H9 (cell line): Measurements from ENCODE around the gene TMCC2. TPM values are rescaled to one million over a fixed set of nuclear protein-coding genes. Genes with fewer than 3 reads are reported as not detected.
A peak's percentile ranks its signal among the peaks of the same experiment; 100 is the strongest.

Experiments used
- DNase-seq: peaks from one replicate; pipeline ENCODE4 v3.0.0-alpha.2; 2017
- H2AFZ ChIP-seq: one replicate; pipeline ENCODE4 v1.6.1; 2013; ENCODE audit warnings: mild to moderate bottlenecking, low read length, control low read depth, moderate library complexity
- H2AK5ac ChIP-seq: 2 replicates; pipeline ENCODE4 v1.6.1; 2013; ENCODE audit warnings: low read length, control low read depth, mixed read lengths; ENCODE audit not compliant: insufficient read length
- H2BK120ac ChIP-seq: one replicate; pipeline ENCODE4 v1.6.1; 2013; ENCODE audit warnings: low read depth, mild to moderate bottlenecking, low read length, control low read depth, inconsistent platforms; ENCODE audit not compliant: poor library complexity, severe bottlenecking
- H2BK12ac ChIP-seq: 2 replicates; pipeline ENCODE4 v1.6.1; 2013; ENCODE audit warnings: low read length, control low read depth, mixed read lengths, low read depth; ENCODE audit not compliant: insufficient read length
- H2BK15ac ChIP-seq: 2 replicates; pipeline ENCODE4 v1.6.1; 2013; ENCODE audit warnings: low read depth, low read length, control low read depth
- H2BK20ac ChIP-seq: one replicate; pipeline ENCODE4 v1.6.1; 2013; ENCODE audit warnings: low read depth, mild to moderate bottlenecking, low read length, control low read depth, inconsistent platforms; ENCODE audit not compliant: poor library complexity, severe bottlenecking
- H2BK5ac ChIP-seq: 2 replicates; pipeline ENCODE4 v1.6.1; 2013; ENCODE audit warnings: low read length, control low read depth, mixed read lengths; ENCODE audit not compliant: insufficient read length
- H3K14ac ChIP-seq: 2 replicates; pipeline ENCODE4 v1.6.1; 2013; ENCODE audit warnings: low read length, control low read depth; ENCODE audit not compliant: insufficient read depth
- H3K18ac ChIP-seq: 2 replicates; pipeline ENCODE4 v1.6.1; 2013; ENCODE audit warnings: low read depth, mild to moderate bottlenecking, mixed read lengths, low read length, control low read depth; ENCODE audit not compliant: insufficient read length
- H3K23ac ChIP-seq: 2 replicates; pipeline ENCODE4 v1.6.1; 2013; ENCODE audit warnings: low read length, control low read depth, mixed read lengths, low read depth; ENCODE audit not compliant: insufficient read length
- H3K23me2 ChIP-seq: 2 replicates; pipeline ENCODE4 v1.6.1; 2013; ENCODE audit warnings: low read depth, mild to moderate bottlenecking, mixed read lengths, low read length, control low read depth; ENCODE audit not compliant: insufficient read length, poor library complexity, severe bottlenecking
- H3K27ac ChIP-seq: 2 replicates; pipeline ENCODE4 v1.5.1; 2013; ENCODE audit warnings: low read length, control low read depth, mixed read lengths, low read depth; ENCODE audit not compliant: insufficient read length
- H3K27me3 ChIP-seq: 2 replicates; pipeline ENCODE4 v1.6.1; 2013; ENCODE audit warnings: low read length, control low read depth, inconsistent platforms; ENCODE audit not compliant: insufficient read depth
- H3K4ac ChIP-seq: 2 replicates; pipeline ENCODE4 v1.6.1; 2013; ENCODE audit warnings: low read depth, mild to moderate bottlenecking, control low read depth, inconsistent platforms, low read length, moderate library complexity
- H3K4me1 ChIP-seq: 2 replicates; pipeline ENCODE4 v1.6.1; 2013; ENCODE audit warnings: low read length, control low read depth, inconsistent platforms; ENCODE audit not compliant: insufficient read depth
- H3K4me2 ChIP-seq: 2 replicates; pipeline ENCODE4 v1.6.1; 2013; ENCODE audit warnings: low read length, control low read depth, mixed read lengths; ENCODE audit not compliant: insufficient read length, insufficient read depth
- H3K56ac ChIP-seq: 2 replicates; pipeline ENCODE4 v1.6.1; 2013; ENCODE audit warnings: low read depth, mild to moderate bottlenecking, mixed read lengths, low read length, control low read depth; ENCODE audit not compliant: insufficient read length
- H3K79me1 ChIP-seq: 2 replicates; pipeline ENCODE4 v1.6.1; 2013; ENCODE audit warnings: low read depth, mild to moderate bottlenecking, moderate library complexity, low read length, control low read depth, inconsistent platforms; ENCODE audit not compliant: insufficient read depth, poor library complexity, severe bottlenecking
- H3K79me2 ChIP-seq: 2 replicates; pipeline ENCODE4 v1.6.1; 2013; ENCODE audit warnings: low read length, control low read depth, inconsistent platforms; ENCODE audit not compliant: insufficient read depth
- H3K9ac ChIP-seq: 2 replicates; pipeline ENCODE4 v1.6.1; 2013; ENCODE audit warnings: low read length, control low read depth, mixed read lengths; ENCODE audit not compliant: insufficient read length; ENCODE audit errors: extremely low read depth
- H3K9me3 ChIP-seq: one replicate; pipeline ENCODE4 v1.6.1; 2013; ENCODE audit warnings: low read depth, low read length, inconsistent platforms; ENCODE audit not compliant: control insufficient read depth
- H3T11ph ChIP-seq: one replicate; pipeline ENCODE4 v1.6.1; 2013; ENCODE audit warnings: mild to moderate bottlenecking, low read length, control low read depth, inconsistent platforms
- H4K20me1 ChIP-seq: one replicate; pipeline ENCODE4 v1.6.1; 2013; ENCODE audit not compliant: control insufficient read depth, insufficient read length, insufficient read depth
- H4K5ac ChIP-seq: 2 replicates; pipeline ENCODE4 v1.6.1; 2013; ENCODE audit warnings: low read depth, mild to moderate bottlenecking, mixed read lengths, low read length, control low read depth; ENCODE audit not compliant: insufficient read length
- H4K8ac ChIP-seq: replicated peaks from 2 replicates; pipeline ENCODE4 v1.6.1; 2013; ENCODE audit warnings: low read length, control low read depth, mixed read lengths, low read depth; ENCODE audit not compliant: insufficient read length
- H4K91ac ChIP-seq: 2 replicates; pipeline ENCODE4 v1.6.1; 2013; ENCODE audit warnings: low read depth, mild to moderate bottlenecking, moderate library complexity, mixed read lengths, low read length, control low read depth; ENCODE audit not compliant: insufficient read length
- H3K27ac Mint-ChIP-seq, 3 experiments: 2 replicates in 2 of 3; 3 replicates in 1 of 3; pipeline ENCODE4 v1.8.0; 2020 to 2021; ENCODE audit warnings: mixed read lengths in 3 of 3, mild to moderate bottlenecking in 1 of 3, moderate library complexity in 1 of 3
- H3K27me3 Mint-ChIP-seq: 2 replicates; pipeline ENCODE4 v1.8.0; 2021; ENCODE audit warnings: low read depth, mild to moderate bottlenecking, moderate library complexity, mixed read lengths
- H3K36me3 Mint-ChIP-seq, 3 experiments: 2 replicates in 2 of 3; 3 replicates in 1 of 3; pipeline ENCODE4 v1.8.0; 2020 to 2021; ENCODE audit warnings: low read depth in 3 of 3, mixed read lengths in 3 of 3; ENCODE audit not compliant: insufficient read depth in 1 of 3
- H3K4me1 Mint-ChIP-seq, 2 experiments: 2 replicates each; pipeline ENCODE4 v1.8.0; 2020; ENCODE audit warnings: mixed read lengths in 2 of 2
- H3K4me3 Mint-ChIP-seq, 2 experiments: 2 replicates in 1 of 2; 3 replicates in 1 of 2; pipeline ENCODE4 v1.8.0; 2020 to 2021; ENCODE audit warnings: mild to moderate bottlenecking in 2 of 2, mixed read lengths in 2 of 2, moderate library complexity in 1 of 2
- H3K9me3 Mint-ChIP-seq, 2 experiments: 2 replicates in 1 of 2; 3 replicates in 1 of 2; pipeline ENCODE4 v1.8.0; 2020; ENCODE audit warnings: mild to moderate bottlenecking in 2 of 2, mixed read lengths in 2 of 2, moderate library complexity in 1 of 2
- WGBS: extraction: QIAGEN DNeasy Blood & Tissue Kit; methylation state at CpG from one replicate; pipeline ENCODE4 v1.1.7; 2013; ENCODE audit warnings: missing lambda C conversion rate, low lambda C conversion rate, mixed read lengths; ENCODE audit not compliant: insufficient read length; ENCODE audit errors: extremely low coverage; 5-methylcytosine and 5-hydroxymethylcytosine counted together
- total RNA-seq: library from RNA; stranded (reverse); gene quantifications from 2 replicates; pipeline ENCODE4 v1.2.1, GENCODE V29; 2021
- TF ChIP-seq, protein P1 (sequence below): fragments of 200-600 bp; sonication (generic); conservative IDR thresholded peaks from 3 replicates; pipeline ENCODE4 v1.8.0; 2021; ENCODE audit warnings: antibody characterized with exemption, mild to moderate bottlenecking

The TMCC2 gene
- total RNA-seq, 1 experiment from 2014 or later, result 11.7 TPM

DNA sequence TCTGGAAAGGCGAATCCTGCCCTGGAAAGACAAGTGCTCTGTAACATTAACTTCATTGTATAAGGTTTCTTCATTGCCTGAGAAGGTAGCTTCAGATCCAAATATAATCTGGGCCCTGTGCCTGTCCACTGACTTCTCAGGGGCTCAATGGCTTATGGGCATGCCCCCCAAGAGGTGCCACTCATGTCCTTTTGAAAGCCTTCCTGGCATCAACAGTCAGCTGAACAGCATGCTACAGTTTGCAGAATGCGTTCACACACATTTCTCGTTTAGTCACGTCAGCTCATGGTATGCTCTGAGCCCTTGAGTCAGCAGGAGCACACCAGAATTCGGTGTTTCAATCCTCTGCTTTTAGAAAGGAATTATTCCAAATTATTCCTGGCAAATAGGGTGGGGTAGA is 23.8 kb downstream of the TMCC2 start:
- no peak overlapping the region for H3K18ac ChIP-seq
- H3K4ac ChIP-seq, result no peak overlapping the region
- no peak overlapping the region for H3K27ac ChIP-seq
- no peaks in the 10 kb centered on the region for H3K79me1 ChIP-seq
- H3K4me1 ChIP-seq, result no peaks in the 10 kb centered on the region
- H3K27me3 ChIP-seq, result no peaks in the 10 kb centered on the region
- H4K8ac ChIP-seq, result no peak overlapping the region
- no peaks in the 10 kb centered on the region for H4K20me1 ChIP-seq
- H3K23me2 ChIP-seq, result no peaks in the 10 kb centered on the region
- WGBS, result no CpG with 5 or more reads among the region's 5 CpGs
- H3K4me2 ChIP-seq, result no peak overlapping the region
- no peak overlapping the region for H2BK120ac ChIP-seq
- H2AFZ ChIP-seq, result no peak overlapping the region
- no peaks in the 10 kb centered on the region for H3K27me3 Mint-ChIP-seq
- H3K79me2 ChIP-seq, result no peaks in the 10 kb centered on the region
- H4K91ac ChIP-seq, result no peak overlapping the region
- no peak overlapping the region for H3K56ac ChIP-seq
- H3K9me3 Mint-ChIP-seq, result no peaks in the 10 kb centered on the region
- no peak overlapping the region for H2BK20ac ChIP-seq
- H3K4me1 Mint-ChIP-seq, result peaks cover 22 to 36% of the 10 kb centered on the region in 2 experiments
- no peak overlapping the region for H3K9ac ChIP-seq
- no peak overlapping the region for H2BK15ac ChIP-seq
- H2AK5ac ChIP-seq, result no peak overlapping the region
- H4K5ac ChIP-seq, result no peak overlapping the region
- no peak overlapping the region for H3T11ph ChIP-seq
- H3K9me3 ChIP-seq, result no peaks in the 10 kb centered on the region
- H3K36me3 Mint-ChIP-seq, result no peaks in the 10 kb centered on the region
- TF ChIP-seq, protein P1, sequence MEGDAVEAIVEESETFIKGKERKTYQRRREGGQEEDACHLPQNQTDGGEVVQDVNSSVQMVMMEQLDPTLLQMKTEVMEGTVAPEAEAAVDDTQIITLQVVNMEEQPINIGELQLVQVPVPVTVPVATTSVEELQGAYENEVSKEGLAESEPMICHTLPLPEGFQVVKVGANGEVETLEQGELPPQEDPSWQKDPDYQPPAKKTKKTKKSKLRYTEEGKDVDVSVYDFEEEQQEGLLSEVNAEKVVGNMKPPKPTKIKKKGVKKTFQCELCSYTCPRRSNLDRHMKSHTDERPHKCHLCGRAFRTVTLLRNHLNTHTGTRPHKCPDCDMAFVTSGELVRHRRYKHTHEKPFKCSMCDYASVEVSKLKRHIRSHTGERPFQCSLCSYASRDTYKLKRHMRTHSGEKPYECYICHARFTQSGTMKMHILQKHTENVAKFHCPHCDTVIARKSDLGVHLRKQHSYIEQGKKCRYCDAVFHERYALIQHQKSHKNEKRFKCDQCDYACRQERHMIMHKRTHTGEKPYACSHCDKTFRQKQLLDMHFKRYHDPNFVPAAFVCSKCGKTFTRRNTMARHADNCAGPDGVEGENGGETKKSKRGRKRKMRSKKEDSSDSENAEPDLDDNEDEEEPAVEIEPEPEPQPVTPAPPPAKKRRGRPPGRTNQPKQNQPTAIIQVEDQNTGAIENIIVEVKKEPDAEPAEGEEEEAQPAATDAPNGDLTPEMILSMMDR, result no peak
- no peak overlapping the region for H3K14ac ChIP-seq
- H2BK12ac ChIP-seq, result no peak overlapping the region
- no peak for DNase-seq
- H2BK5ac ChIP-seq, result no peak overlapping the region
- H3K27ac Mint-ChIP-seq, result peak overlapping the region in 1 of 3 experiments; percentile 52; a peak in 3 of 7 replicates
- H3K4me3 Mint-ChIP-seq, result no peak overlapping the region
- H3K23ac ChIP-seq, result no peak overlapping the region
